Spinal cord (tissue), 9 donors: ENCODE data around the gene SORL1-AS1.
"Not testable (repeated sequence)": the region's sequence is repeated elsewhere in the genome, so short reads cannot be mapped to it uniquely, and the experiment has no call there.

Source experiments
- DNase-seq, 6 donors: peaks; one replicate each; pipeline versions ENCODE4 v3.0.0 to v3.0.0-alpha.2; 2013 to 2015; ENCODE audit warnings: low spot score in 6 of 6, low read depth in 4 of 6
- H3K27ac ChIP-seq: one replicate; pipeline ENCODE4 v1.5.1; 2013; ENCODE audit warnings: low read depth, low read length, control low read depth
- H3K27me3 ChIP-seq: one replicate; pipeline ENCODE4 v1.6.1; 2013; ENCODE audit warnings: low read length; ENCODE audit not compliant: control insufficient read depth, insufficient read depth
- H3K36me3 ChIP-seq: one replicate; pipeline ENCODE4 v1.6.1; 2013; ENCODE audit warnings: low read length; ENCODE audit not compliant: control insufficient read depth, insufficient read depth
- H3K4me1 ChIP-seq: one replicate; pipeline ENCODE4 v1.6.1; 2013; ENCODE audit warnings: low read length; ENCODE audit not compliant: control insufficient read depth, insufficient read depth
- H3K4me3 ChIP-seq: one replicate; pipeline ENCODE4 v1.5.1; 2013; ENCODE audit warnings: low read depth, low read length, control low read depth
- H3K9me3 ChIP-seq: one replicate; pipeline ENCODE4 v1.6.1; 2013; ENCODE audit warnings: low read length; ENCODE audit not compliant: control insufficient read depth, insufficient read depth
- WGBS: methylation state at CpG from one replicate; pipeline ENCODE4 v1.1.5; 2013; ENCODE audit warnings: missing lambda C conversion rate; ENCODE audit not compliant: insufficient coverage; 5-methylcytosine and 5-hydroxymethylcytosine counted together
- donor health status: healthy.

The SORL1-AS1 gene

DNA sequence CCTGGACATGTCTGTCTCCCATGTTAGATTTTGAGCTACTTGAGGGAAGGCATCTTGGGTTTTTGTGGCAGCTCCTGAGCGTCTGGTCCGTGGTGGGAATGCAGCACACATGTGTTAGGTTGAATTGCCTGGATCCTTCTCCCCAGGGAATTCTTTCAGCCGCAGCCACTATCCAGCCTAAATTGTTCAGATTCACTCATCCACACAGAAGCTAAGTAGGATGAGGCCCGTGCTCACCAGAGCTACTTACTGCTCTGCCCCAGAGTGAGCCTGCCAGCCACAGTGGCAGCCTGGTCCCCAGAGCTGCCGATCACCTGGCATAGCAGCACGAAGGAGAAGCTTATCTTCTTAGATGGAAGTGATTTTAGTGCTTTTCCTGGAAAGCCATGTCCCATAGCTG is 34.4 kb upstream of the SORL1-AS1 start:
- 83% methylated on average over 3 of the region's 6 CpGs for WGBS
- Histone ChIP-seq H3K4me1 (peaks cover 23% of the 10 kb centered on the region), H3K27ac (no peak overlapping the region), H3K27me3 (no peaks in the 10 kb centered on the region), H3K9me3 (no peaks in the 10 kb centered on the region), H3K4me3 (no peak overlapping the region), H3K36me3 (peaks cover 15% of the 10 kb centered on the region)
- DNase-seq, result no peak

DNA sequence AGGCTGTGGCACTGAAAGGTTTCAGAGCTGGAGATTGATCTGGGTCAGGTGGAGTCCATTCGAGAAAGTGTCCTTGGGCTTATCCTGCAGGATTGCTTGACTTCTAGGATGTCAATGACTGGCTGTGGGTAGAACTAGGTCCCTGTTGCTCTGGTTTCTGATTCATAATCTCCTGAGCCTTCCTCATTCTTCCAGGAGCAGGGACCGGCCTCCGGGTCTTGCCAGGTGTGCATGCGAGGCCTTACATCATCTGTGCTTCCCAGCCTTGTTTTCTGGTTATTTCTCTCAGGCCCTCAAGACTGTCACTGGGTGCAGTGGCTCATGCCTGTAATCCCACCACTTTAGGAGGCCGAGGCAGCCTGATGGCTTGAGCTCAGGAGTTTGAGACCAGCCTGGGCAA is 33.3 kb upstream of the SORL1-AS1 start:
- WGBS, result 95% methylated on average over 5 of the region's 5 CpGs
- Histone ChIP-seq H3K36me3 (peaks cover 15% of the 10 kb centered on the region), H3K27me3 (no peaks in the 10 kb centered on the region), H3K27ac (no peak overlapping the region), H3K9me3 (no peaks in the 10 kb centered on the region), H3K4me1 (peaks cover 25% of the 10 kb centered on the region), H3K4me3 (no peak overlapping the region)
- DNase-seq, result no peak

DNA sequence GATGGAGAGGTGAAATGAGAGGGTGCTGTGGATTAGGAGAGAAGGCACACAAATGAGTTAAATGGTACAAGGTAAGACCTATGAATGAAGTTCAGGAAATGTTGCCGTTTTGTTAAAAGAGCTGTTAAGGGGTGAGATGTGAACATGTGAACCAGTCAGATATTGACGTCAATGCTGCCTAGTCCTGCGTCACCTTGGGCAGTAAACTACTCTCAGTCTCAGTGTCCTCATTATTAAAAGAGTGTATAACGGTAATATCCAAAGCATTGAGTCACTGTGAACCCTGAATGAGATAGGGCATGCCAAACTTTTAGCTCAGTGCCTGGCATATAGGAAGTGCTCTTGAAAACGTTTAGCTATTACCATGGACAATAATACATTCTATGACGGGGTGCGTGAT is 32.4 kb upstream of the SORL1-AS1 start:
- Histone ChIP-seq H3K27me3 (no peaks in the 10 kb centered on the region), H3K9me3 (no peaks in the 10 kb centered on the region), H3K4me3 (no peak overlapping the region), H3K27ac (no peak overlapping the region), H3K4me1 (peaks cover 25% of the 10 kb centered on the region), H3K36me3 (peaks cover 15% of the 10 kb centered on the region)
- DNase-seq, result no peak
- 94% methylated on average over 6 of the region's 7 CpGs for WGBS

DNA sequence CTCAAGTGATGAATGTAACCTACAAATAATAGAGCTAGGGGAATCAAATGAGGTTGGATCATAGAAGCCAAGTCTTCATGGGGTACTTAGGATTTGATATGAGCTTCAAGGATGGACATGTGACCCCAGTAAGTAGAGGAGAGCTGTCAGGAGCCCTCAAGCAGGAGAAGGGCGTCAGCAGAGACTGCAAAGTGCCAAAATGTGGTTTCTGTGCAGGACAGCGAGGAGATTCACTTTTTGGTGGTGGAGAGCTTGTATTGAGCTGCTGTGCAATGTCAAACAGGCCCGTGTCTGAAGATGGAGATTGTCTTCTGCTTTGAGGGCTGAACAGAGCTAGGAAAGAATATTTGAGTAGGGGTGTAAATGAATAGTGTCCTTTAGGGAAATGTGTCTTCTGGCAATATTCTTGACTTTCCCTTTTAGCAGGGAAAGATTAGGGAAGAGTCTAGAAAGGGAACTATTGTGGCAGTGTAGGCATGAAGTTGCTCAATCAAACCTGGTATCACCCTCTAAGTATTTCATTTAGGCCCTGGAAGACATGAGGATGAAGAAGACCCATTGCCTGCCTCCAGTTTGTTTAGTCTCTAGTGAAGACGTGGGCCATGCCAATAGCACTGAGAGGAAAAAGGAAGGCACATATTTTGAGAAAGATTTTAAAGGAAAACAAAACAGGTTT is 31.2 kb upstream of the SORL1-AS1 start:
- Histone ChIP-seq H3K9me3 (no peaks in the 10 kb centered on the region), H3K27ac (no peak overlapping the region), H3K27me3 (no peaks in the 10 kb centered on the region), H3K4me3 (no peak overlapping the region), H3K4me1 (peaks cover 28% of the 10 kb centered on the region), H3K36me3 (peaks cover 23% of the 10 kb centered on the region)
- DNase-seq, result no peak
- 95% methylated on average over 4 of the region's 4 CpGs for WGBS

DNA sequence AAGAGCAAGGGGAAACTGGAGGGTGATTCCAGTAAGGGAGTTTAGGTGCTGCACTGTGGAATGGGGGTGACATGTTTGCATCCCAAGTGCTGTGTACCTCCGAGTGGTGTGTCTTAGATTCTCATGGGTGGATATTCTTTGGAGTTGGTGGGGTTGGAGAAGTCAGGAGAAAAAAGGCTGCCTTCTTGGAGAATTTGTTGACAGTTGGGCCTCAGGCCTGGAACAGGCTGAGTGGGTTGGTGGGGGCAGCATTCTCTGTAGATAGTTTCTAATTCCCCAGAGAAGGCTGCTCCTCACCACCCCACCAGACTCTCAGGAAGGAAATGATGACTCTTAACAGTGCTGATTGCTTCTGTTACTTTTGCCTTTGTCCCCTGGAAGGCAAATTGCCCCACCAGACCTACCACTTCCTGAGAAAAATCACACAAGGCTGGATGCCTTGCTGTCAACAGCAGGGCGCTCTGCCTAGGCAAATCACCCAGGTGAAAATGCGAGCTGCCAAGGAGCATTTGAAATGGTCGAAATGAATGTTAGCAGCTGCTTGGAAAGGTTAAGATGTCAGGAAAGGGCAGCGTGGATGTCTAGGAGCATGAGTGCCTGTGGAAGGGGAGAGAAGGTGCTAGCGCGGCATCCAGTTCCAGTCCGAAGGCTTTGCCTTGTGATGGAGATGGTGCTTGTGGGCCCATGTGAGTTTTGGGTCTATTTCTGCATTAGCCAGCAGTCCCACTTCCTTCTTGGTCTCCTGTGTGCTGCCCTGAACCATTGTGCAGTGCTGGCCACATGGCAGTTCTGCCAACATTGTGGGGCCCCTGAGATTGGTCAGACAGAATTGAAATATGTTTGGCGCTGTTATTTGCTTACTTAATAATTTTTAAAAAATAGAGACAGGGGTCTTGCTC is 29.7 kb upstream of the SORL1-AS1 start:
- WGBS, result 83% methylated on average over 8 of the region's 9 CpGs
- Histone ChIP-seq H3K4me1 (peaks cover 24% of the 10 kb centered on the region), H3K36me3 (peaks cover 21% of the 10 kb centered on the region), H3K9me3 (no peaks in the 10 kb centered on the region), H3K4me3 (no peak overlapping the region), H3K27me3 (no peaks in the 10 kb centered on the region), H3K27ac (no peak overlapping the region)
- DNase-seq, result no peak

DNA sequence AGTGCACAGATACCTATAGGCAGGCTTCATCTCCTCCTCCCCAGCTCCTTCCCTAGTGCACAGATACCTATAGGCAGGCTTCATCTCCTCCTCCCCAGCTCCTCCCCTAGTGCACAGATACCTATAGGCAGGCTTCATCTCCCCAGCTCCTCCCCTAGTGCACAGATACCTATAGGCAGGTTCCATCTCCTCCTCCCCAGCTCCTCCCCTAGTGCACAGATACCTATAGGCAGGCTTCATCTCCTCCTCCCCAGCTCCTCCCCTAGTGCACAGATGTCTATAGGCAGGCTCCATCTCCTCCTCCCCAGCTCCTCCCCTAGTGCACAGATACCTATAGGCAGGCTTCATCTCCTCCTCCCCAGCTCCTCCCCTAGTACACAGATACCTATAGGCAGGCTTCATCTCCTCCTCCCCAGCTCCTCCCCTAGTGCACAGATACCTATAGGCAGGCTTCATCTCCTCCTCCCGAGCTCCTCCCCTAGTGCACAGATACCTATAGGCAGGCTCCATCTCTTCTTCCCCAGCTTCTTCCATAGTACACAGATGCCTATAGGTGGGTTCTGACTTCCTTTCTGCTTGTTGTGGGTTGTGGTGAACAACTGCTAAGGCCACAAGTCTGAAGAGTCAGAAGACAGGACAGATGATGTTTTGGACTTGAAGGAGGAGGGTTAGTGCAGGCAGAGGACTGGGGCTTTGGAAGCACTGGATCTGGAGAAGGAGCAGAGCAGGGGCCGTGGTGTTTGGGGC is 28.9 kb upstream of the SORL1-AS1 start:
- not testable (repeated sequence) for DNase-seq, H3K9me3 ChIP-seq, H3K27ac ChIP-seq, H3K27me3 ChIP-seq, H3K4me3 ChIP-seq
- 68% methylated on average over 1 of the region's 2 CpGs for WGBS
- H3K4me1 ChIP-seq, result peaks cover 16% of the 10 kb centered on the region
- peaks cover 16% of the 10 kb centered on the region for H3K36me3 ChIP-seq

DNA sequence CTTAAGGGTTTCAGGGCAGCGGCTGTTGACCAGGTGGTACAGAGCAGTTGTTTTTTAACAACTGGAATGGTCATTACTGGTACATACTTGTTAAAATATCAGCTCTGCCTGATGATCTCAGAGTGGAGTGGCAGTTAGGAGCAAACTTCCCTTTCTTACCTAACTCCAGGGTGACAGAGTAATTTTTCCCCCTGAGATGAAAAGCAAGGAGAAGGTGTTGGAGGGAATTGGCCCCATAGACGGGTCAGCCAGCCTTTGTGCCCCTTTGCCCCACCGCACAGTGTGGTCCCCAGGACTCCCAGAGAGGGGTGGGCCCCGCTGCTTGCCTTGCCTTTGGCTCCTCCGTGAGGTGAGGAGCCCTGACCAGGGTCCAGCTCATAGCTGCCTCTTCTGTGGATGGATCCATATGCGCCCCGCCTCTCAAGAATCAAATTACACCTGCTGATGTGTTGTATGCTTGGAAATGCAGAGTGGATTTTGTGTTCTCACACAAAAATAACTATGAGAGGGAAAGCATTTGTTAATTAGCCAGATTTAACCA is 27.0 kb upstream of the SORL1-AS1 start:
- Histone ChIP-seq H3K9me3 (no peaks in the 10 kb centered on the region), H3K27me3 (no peaks in the 10 kb centered on the region), H3K4me3 (no peak overlapping the region), H3K36me3 (peaks cover 15% of the 10 kb centered on the region), H3K27ac (no peak overlapping the region), H3K4me1 (peaks cover 16% of the 10 kb centered on the region)
- WGBS, result 89% methylated on average over 6 of the region's 7 CpGs
- no peak for DNase-seq

DNA sequence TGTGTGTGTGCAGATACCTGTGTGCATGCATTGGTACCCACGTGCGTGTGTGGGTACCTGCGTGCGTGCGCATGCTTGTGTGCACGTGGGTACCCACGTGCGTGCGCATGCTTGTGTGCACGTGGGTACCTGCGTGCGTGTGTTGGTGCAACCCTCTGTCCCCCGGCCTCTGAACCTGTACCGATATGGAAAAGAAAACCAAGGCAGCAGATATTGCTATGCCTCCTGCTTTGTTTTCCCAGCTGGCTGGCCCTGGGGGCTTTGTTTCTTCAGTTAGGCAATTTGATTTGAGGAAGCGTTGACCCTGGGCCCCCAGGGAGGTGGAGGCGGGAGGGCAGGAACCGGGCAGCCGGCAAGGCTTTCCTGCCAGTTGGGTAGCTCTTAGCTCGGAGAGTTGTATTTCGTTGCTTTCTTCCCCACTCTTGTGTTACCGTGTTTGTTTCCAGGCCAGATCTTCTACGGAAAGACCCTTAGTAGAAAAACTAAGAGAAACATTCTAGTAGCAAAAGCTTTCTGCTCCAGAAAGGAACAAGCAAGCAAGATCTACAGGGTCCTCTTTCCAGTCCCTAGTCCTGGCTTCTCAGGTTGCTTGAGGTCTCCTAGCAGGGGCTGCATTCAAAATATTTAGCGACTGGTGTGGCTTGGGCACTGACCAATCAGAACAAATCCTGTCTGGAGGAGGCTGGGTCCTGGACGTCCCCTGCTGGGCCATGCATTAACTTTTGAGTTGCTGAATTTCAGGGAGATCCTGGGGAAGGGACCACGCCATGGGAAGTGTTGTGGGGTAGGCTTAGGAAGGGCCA is 26.3 kb upstream of the SORL1-AS1 start:
- Histone ChIP-seq H3K4me1 (peaks cover 16% of the 10 kb centered on the region), H3K9me3 (no peaks in the 10 kb centered on the region), H3K4me3 (no peak overlapping the region), H3K36me3 (peaks cover 15% of the 10 kb centered on the region), H3K27me3 (no peaks in the 10 kb centered on the region), H3K27ac (no peak overlapping the region)
- WGBS, result 55% methylated on average over 20 of the region's 25 CpGs
- no peak for DNase-seq
